ENCODE measurements around the gene GPT2. TPM values are rescaled to one million over a fixed set of nuclear protein-coding genes. Genes with fewer than 3 reads are reported as not detected.
"Not testable (repeated sequence)": the region's sequence is repeated elsewhere in the genome, so short reads cannot be mapped to it uniquely, and the experiment has no call there.

GPT2 gene
- polyA plus RNA-seq, 3 donors, result 0.98 to 1.5 (median 1.4) TPM

GRCh38 chr16:46868891-46869290 is 15.3 kb upstream of the GPT2 start:
- intact Hi-C loops (cut with micrococcal nuclease); H3K4me3 ChIP-seq (replicated peaks in 1 of 3; ENCODE audit: low read depth in 2 of 3, low read length in 3 of 3); H3K79me2 ChIP-seq (ENCODE audit: insufficient read depth, low read length); H3K27me3 ChIP-seq (ENCODE audit: control insufficient read depth in 2 of 2, insufficient read depth in 2 of 2, low read length in 2 of 2); H3K9me3 Mint-ChIP-seq; H4K20me1 ChIP-seq (ENCODE audit: insufficient read depth, low read length); DNase-seq; H3K27me3 Mint-ChIP-seq (ENCODE audit: low read depth in 3 of 3); H3K36me3 Mint-ChIP-seq; H3K4me2 ChIP-seq (replicated peaks; ENCODE audit: extremely low read depth, low read length, poor library complexity, severe bottlenecking); H3K36me3 ChIP-seq (replicated peaks in 1 of 2; ENCODE audit: control insufficient read depth in 1 of 2, insufficient read depth in 2 of 2, low read length in 2 of 2); H2AFZ ChIP-seq (ENCODE audit: insufficient read depth, low read depth, low read length, poor library complexity, severe bottlenecking); H3K27ac ChIP-seq (ENCODE audit: low read depth in 1 of 2, low read length in 2 of 2); H3K9me3 ChIP-seq (replicated peaks in 1 of 2; ENCODE audit: control insufficient read depth in 1 of 2, insufficient read depth in 1 of 2, low read length in 2 of 2); H3K9ac ChIP-seq (ENCODE audit: insufficient read depth, low read length, poor library complexity, severe bottlenecking); H3K4me3 Mint-ChIP-seq: not testable (repeated sequence)
- 25% methylated on average over 1 of the region's 2 CpGs for WGBS (ENCODE audit: insufficient coverage)
- Mint-ChIP-seq H3K27ac (peak overlapping the region in 1 of 7 donors; percentile 72), H3K4me1 (peaks cover 37% of the 10 kb centered on the region)
- peaks cover 20 to 29% of the 10 kb centered on the region in 2 donors for H3K4me1 ChIP-seq (ENCODE audit: control insufficient read depth in 1 of 2, insufficient read depth in 2 of 2, low read length in 2 of 2)

GRCh38 chr16:46871597-46871996 is 12.6 kb upstream of the GPT2 start:
- Mint-ChIP-seq H3K27ac (peak overlapping the region in 1 of 7 donors; percentile 33), H3K4me3 (no peak overlapping the region), H3K27me3 (ENCODE audit: low read depth in 3 of 3) (peaks cover 0 to 12% (median 3%) of the 10 kb centered on the region in 3 donors), H3K36me3 (no peaks in the 10 kb centered on the region), H3K9me3 (peaks cover 0 to 5% (median 2%) of the 10 kb centered on the region in 7 donors), H3K4me1 (peaks cover 25% of the 10 kb centered on the region)
- Histone ChIP-seq H3K9ac (ENCODE audit: insufficient read depth, low read length, poor library complexity, severe bottlenecking) (no peak overlapping the region), H3K36me3 (replicated peaks in 1 of 2; ENCODE audit: control insufficient read depth in 1 of 2, insufficient read depth in 2 of 2, low read length in 2 of 2) (no peaks in the 10 kb centered on the region), H3K27ac (ENCODE audit: low read depth in 1 of 2, low read length in 2 of 2) (no peak overlapping the region), H3K4me1 (ENCODE audit: control insufficient read depth in 1 of 2, insufficient read depth in 2 of 2, low read length in 2 of 2) (peaks cover 8 to 10% of the 10 kb centered on the region in 2 donors), H2AFZ (ENCODE audit: insufficient read depth, low read depth, low read length, poor library complexity, severe bottlenecking) (no peak overlapping the region), H3K9me3 (replicated peaks in 1 of 2; ENCODE audit: control insufficient read depth in 1 of 2, insufficient read depth in 1 of 2, low read length in 2 of 2) (no peaks in the 10 kb centered on the region), H4K20me1 (ENCODE audit: insufficient read depth, low read length) (no peaks in the 10 kb centered on the region), H3K4me3 (replicated peaks in 1 of 3; ENCODE audit: low read depth in 2 of 3, low read length in 3 of 3) (no peak overlapping the region), H3K27me3 (ENCODE audit: control insufficient read depth in 2 of 2, insufficient read depth in 2 of 2, low read length in 2 of 2) (no peaks in the 10 kb centered on the region), H3K79me2 (ENCODE audit: insufficient read depth, low read length) (no peaks in the 10 kb centered on the region), H3K4me2 (replicated peaks; ENCODE audit: extremely low read depth, low read length, poor library complexity, severe bottlenecking) (no peak overlapping the region)
- intact Hi-C loops (cut with micrococcal nuclease), result no loop called here
- WGBS (ENCODE audit: insufficient coverage), result 90% methylated on average over 2 of the region's 8 CpGs
- no peak for TF ChIP-seq CTCF (IDR thresholded peaks at IDR 0.05)
- no peak for DNase-seq
